Stimulated activated CD8-positive, alpha-beta memory T cell treated with anti-CD3 and anti-CD28 coated beads, Interleukin-7, amount 100 ng/mL, for 4 hours (primary cell): ENCODE measurements around the gene NOD2.

ENCODE experiments used
- DNase-seq, 2 donors: peaks; one replicate each; pipeline ENCODE4 v3.0.0-alpha.2; 2020; ENCODE audit warnings: low read depth in 2 of 2

NOD2 gene

DNA sequence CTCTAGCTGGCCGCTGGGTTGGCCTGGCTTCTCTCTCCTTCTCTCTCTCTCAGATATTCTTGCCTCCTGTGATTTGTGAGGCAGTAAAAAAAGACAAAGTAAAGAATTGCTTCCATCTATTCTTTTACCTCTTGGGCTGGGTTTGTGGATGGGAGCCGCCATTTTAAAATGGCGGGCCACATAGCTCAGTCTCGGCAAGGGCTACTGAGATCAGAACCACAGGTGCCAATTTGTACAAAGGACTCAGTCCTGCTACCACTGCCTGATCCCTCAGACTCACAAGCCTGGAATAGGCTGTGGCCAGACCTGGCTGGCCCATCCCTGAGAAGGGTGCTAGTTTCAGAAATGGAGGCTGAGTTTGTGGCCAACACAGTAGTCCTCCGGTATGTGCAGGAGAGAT, 24.1 kb downstream of the NOD2 start:
- no peak for DNase-seq

DNA sequence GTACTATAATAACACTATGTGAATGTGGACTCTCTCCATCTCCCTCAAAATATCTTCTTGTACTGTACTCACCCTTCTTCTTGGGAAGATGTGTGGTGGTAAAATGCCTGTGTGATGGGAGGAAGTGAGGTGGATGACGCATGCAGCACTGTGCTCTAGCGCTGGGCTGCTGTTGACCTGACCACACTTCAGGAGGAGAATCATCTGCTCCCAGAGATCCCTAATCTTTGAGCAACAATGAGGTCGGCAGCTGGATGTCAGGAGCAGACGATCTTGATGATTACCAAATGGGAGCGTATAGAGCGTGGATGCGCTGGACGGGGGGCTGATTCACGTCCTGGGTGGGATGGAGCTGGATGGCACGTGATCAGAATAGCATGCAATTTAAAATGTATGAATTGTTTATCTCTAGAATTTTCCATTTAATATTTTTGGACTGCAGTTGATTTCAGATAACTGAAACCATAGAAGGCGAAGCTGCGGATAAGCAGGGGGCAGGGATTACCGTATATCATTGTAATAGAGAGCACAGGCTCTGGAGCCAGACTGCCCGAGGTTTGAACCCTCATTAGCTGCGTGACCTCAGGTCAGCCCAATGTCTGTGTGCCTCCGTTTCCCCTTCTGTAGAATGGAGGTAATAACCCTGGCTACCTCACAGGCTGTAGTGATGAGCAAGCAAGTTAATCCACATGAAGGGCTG, 24.8 kb downstream of the NOD2 start:
- no peak for DNase-seq

DNA sequence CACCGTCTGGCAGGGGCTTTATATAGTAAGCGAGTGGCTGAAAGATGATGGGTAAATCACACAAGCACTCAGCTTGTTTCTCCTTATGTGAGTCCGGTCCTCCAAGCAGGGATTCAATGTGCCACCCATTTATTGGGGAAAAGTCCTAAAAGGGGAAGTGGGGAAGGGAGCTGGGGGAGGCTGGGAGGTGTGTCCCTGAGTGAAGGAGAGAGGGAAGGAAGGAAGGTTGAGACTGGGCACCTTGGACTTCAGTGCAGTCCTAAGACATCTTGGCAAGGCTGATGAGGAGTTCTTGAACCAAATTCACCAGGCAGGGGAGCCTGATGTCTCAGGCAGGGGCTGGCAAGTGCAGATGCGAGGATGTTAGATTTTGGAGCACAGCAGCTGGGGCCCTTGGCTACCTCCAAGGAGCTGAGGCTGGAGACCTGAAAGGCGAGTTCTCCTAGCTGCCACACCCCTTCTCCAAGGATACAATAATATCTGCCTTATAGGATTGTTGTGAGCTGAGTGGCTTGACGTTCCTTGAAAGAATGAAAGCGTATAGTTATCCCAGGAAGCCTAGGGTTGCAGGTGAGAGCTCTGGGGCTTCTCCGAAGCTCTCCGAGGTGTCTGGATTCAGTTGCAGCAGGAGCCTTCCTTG, 25.5 kb downstream of the NOD2 start:
- no peak for DNase-seq

DNA sequence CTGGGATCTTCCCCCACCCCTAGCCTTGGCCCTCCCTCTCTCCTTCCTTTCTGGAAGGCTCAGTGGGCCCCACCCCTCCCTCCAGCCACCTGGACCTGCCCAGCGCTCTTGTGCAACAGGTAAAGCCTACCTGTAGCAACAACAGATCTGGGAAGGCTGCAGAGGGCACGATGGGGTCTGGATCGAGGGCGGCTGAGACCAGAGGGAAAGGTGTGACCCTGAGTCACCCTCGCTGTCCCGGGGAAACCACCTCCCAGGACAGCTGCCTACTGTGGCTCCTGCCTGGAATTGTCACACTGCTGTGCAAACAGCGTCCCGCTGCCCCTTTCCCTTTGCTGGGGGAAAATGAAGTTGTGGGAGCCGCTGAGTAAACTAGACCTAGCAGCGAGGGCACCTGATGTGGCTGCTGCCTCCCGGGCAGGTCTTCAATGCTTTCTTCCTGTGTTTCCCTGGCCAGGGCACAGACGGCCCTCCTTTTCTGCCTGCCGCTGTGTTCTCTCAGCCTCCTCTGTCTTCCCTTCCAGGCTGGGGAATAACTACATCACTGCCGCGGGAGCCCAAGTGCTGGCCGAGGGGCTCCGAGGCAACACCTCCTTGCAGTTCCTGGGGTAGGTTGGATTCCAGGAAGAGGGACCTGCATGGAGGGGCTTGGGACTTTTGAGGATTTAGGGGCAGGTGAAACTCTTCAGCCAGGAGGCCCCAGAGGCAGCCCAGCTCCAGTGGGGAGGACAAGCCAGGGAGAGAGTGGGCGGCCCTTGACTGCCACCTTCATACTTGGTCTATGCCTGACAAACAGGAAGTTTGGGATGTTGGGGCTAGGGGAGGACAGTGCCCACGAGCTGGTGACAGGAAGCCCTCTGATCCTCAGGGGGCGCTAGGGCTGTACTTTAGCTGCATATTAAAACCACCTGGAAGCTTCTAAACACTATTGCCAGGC, 26.3 kb downstream of the NOD2 start:
- no peak for DNase-seq

DNA sequence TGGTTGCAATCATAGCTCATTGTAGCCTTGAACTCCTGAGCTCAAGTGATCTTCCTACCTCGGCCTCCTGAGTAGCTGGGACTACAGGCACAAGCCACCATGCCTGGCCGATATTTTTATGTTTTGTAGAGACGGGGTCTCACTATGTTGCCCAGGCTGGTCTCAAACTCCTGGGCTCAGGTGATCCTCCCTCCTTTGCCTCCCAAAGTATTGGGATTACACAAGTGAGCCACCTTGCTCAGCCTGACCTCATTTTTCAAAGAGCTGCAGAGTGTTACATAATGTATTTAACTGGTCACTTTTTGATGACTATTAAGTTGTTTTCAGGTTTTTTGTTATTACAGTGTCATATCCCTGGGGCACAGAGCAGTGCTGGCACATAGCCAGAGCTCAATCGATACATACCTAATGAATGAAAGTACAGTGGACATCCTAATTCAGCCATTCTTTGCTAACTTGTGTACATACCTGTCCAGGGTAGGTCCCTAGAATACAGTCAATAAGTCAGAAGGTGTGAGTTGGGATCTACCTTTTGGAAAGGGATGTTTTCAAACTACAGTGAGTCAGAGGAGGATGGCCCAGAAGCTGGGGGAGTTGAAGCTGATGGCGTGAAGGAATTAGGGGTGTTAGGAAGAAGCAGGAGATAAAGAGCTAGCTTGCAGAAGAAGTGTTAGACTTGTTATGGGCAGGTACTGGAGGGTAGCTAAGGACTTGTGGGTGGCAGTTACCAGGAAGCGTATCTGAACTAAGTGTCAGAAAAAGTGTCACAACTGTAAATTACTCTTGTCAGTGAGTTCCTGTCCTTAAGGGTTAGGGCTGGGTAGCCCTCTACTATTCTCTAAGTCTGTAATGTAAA, 28.4 kb downstream of the NOD2 start:
- no peak for DNase-seq

DNA sequence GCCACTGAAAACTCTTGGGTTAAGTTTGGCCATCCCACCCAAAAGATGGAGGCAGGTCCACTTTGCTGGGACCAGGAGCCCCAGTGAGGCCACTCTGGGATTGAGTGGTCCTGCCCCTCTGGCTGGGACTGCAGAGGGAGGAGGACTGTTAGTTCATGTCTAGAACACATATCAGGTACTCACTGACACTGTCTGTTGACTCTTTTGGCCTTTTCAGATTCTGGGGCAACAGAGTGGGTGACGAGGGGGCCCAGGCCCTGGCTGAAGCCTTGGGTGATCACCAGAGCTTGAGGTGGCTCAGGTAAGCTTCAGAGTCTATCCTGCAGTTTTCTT, 29.0 kb downstream of the NOD2 start:
- no peak for DNase-seq

DNA sequence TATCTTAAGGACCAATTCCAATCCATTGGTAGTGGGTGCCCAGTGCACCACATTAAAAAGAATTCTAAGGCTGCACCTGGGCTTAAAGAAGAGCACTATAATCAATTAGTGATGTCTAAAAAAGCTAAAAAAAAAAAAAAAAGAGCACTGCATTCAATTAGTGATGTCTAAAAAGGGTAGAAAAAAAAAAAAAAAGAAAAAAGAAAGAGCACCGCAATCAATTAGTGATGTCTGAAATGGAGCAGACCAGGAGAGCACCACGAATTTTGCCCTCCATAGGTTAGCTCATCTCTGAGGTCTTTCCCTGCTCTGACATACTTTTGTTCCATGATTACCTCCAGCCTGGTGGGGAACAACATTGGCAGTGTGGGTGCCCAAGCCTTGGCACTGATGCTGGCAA, 29.6 kb downstream of the NOD2 start:
- DNase-seq: no peak

DNA sequence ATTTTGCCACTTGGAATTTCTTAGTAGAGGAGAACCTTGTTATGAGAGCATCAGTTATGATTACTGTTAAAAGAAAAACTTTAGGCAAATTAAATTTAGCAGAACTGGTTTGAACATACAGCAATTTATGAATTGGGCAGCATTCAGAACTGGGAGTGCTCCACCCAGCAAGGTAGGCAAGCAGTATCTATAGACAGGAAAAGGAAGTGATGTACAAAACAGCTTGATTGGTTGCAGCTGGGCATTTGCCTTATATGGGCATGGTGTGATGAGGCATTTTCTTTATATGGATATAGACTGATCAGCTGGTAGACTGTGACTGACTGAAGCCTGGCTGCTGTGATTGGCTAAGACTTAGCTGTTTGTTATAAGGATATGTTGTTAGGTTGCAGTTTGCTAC, 30.9 kb downstream of the NOD2 start:
- DNase-seq: no peak

DNA sequence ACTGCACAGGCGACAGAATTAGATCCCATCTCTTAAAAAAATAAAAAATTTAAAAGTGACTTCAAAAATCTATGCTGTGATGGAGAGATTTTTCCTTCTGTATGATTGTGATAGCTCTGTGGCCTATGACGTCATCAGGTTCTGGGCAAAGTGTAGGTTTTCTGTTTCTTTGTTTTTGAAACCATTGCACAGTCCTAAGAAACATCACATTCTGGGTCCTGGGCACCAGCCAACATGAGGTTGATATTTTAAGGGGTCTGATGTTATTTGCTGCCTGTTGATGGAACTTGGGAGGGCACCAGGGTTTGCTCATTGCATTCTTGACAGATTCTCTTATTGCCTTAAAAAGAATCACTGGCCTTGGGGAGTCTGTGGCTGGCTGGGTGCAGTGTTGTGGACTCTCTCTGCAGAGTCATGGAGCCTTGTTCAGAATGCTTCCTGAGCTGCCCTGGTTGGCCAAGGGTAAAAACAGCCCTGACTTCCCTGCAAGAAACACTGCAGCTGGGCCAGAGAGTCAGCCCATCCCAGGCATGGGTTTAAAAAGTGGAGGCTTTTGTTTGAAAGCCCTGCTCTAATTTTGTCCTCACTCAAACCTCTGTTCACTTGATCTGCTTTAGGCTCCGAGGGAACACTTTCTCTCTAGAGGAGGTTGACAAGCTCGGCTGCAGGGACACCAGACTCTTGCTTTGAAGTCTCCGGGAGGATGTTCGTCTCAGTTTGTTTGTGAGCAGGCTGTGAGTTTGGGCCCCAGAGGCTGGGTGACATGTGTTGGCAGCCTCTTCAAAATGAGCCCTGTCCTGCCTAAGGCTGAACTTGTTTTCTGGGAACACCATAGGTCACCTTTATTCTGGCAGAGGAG, 38.0 kb downstream of the NOD2 start:
- DNase-seq: no peak

DNA sequence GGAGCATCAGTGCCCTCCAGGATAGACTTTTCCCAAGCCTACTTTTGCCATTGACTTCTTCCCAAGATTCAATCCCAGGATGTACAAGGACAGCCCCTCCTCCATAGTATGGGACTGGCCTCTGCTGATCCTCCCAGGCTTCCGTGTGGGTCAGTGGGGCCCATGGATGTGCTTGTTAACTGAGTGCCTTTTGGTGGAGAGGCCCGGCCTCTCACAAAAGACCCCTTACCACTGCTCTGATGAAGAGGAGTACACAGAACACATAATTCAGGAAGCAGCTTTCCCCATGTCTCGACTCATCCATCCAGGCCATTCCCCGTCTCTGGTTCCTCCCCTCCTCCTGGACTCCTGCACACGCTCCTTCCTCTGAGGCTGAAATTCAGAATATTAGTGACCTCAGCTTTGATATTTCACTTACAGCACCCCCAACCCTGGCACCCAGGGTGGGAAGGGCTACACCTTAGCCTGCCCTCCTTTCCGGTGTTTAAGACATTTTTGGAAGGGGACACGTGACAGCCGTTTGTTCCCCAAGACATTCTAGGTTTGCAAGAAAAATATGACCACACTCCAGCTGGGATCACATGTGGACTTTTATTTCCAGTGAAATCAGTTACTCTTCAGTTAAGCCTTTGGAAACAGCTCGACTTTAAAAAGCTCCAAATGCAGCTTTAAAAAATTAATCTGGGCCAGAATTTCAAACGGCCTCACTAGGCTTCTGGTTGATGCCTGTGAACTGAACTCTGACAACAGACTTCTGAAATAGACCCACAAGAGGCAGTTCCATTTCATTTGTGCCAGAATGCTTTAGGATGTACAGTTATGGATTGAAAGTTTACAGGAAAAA, 38.8 kb downstream of the NOD2 start:
- no peak for DNase-seq

DNA sequence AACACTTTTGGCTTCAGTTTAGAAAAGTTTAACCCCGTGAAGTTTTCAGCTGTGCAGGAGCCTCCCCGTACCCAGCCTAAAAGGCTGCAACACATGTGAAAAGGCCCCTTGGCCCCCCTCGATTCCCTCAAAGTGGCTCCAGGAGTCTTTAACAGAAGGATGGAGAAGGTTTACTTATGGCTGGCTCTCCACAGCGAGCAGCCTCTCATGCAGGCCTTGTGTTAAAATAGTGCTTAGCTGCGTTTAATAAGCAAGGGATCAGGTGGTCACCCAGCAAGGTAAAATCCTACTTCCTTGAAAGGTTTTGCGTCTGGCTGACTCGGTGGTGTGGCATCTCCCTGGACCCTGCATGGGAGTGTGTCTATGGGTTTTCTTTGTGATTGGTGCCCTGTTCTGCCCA, 40.1 kb downstream of the NOD2 start:
- DNase-seq: no peak

DNA sequence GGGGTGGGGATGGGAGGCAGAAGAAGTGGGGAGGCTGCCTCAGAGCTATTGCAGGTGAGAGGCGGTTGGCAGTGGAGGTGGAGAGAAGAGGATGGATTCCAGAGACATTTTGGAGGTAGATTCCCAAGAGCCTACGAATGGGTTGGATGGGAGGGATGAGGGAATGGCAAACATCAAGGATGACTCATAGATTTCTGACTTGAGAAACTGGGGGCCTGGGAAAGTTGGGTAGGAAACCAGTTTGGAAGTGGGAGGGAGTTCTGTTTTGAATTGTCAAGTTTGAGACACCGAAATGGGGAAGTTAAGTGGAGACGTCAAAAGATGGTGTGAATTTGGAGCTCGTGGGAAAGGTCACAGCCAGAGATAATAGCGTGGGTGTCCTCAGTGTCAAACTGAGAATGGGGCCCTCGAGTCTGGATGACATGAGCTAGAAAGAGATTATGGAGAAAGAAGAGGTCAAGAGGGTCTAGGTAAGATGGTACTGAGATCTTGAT, 42.3 kb downstream of the NOD2 start:
- no peak for DNase-seq

DNA sequence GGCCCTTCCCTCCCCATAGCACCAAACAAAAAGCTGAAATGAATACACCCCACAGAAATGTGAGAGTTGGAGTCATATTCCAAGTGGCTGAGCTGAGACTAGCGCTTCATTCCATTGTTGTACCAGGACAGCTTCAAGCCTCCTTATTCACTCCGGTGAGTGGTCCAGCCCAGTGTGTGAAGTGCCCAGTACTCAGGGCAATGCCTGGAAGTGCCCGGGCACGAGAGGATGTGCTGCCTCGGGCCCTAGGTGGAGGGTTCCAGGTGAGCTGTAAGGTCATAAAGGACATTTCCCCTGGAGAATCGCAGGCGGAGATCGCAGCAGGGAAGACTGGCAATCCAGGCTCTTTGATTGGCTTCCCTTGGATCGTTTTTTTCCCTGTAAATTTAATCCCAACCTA, 43.0 kb downstream of the NOD2 start:
- DNase-seq: no peak

DNA sequence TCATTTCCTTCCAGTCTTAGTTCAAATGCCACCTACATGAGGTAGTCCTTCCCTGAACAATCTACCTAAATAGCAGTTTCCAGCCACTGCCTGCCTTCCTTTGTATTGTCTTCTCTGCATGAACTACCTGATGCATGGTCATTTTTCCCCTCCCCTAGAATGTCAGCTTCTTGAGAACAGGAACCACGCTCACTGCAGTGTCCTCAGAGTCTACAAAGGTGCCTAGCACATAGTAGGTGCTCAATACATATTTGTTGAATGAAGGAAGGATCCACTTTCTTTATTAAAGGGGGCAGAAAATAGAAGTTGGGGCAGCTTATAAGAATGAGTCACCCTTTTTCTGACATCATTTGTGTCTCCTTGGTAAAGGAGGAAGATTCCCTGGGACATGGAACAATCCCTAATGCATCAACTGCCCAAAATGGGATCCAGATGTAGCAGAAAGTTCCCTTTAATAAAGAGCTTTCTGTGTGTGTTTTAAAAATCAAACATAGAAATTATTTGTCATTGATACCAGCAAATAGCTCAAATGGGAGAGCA, 44.1 kb downstream of the NOD2 start:
- DNase-seq: no peak

DNA sequence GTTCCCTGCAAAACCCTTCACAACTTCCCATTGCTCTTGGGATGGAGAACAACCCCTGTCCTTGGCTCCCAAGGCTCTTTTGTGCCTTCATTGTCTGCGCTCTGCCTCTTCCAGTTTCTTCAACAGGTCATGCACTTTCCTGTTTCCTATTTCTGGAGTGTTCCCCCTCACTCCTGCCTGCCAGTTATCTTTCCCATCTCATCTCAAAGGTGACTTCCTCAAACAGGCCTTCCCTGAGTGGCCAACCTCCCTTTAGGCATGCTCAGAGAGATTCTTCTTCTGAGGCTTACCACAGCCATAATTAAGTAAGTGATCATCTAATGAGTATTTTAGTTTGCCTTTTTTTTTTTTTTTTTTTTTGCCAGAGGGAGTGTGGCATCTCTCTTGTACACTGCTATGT, 45.6 kb downstream of the NOD2 start:
- DNase-seq: no peak

DNA sequence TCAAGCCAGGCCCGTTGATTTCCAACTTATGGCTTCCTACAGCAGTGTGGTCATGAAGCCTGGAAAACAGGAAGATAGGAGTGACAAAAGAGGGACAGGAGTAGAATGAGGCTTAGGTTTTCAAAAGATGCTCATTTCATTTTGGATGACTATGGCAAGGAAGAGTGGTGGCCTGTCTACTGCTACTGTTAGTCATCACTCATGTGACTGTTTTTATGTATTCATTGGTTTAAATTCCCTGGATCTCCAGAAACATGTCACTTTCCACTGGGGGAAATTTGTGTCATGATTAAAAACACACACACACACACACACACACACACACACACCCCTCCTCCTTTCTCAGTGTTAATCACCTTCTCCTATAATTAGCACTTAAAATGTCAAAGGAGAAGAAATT, 47.3 kb downstream of the NOD2 start:
- no peak for DNase-seq

DNA sequence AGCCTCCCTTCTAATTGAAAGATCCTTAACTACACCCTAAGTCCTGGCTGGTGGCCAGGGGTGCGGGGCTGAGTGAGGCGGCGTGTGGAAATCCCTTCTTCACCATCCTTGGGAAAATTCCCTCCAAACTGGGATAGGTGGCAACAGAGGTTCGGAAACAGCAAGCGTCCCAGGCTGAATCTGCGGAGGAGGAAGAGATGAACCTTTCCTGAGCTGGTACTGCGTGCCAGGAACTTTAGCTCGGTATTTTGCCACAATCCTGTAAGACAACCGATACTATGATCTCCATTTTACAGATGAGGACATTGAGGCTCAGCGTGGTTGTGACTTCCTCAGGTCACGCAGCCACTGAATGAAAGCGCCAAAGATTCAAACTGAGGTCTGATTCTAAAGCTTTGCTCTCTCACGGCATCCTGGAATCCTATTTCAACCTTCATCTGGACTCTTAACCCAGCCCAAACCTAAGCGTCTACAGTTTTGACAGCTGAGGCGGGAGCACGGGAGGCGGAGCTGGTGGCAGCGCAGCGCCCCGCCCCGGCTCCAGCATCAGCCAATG, 47.9 kb downstream of the NOD2 start:
- no peak for DNase-seq

DNA sequence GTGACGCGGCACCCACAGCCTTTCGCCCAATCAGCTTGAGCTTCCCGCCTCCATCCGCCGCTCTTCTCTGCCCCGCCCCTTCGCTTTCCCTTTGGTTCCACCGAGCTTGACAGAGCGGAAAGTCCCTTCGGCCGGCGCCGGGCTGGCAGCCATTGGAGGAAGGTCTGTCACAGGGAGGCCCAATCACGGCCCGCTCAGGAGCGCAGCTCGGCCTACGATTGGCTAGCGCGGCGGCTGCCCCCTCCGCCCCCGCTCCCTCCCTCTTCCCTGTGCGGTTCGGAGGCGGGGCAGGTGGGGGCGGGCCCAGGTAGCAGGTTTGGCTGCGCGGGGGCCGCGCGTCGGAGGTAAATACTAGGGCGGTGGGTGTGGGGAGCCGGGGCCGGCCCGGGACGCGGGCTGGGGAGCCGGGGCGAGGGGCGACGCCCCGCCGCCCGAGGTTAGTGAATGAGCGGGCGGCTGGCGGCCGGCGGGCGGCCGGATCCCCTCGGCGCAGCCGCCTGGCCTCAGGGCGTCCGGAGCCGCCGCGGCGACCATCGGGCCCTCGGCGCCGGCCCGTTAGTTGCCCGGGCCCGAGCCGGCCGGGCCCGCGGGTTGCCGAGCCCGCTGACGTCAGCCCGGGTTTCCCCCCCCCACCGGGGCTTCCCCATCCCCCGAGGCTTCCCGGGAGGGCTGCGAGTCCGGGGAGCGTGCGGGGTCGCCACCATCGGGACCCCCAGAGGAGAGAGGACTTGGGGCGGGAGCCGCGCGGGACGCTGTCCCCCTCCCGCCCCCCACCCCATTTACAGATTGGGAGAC, 48.6 kb downstream of the NOD2 start, which contains the start of gene CYLD:
Gene CYLD (plus strand): TSS at position 306 of the 795 bp plus-strand sequence. CDS start 7,613 bp downstream, outside the sequence.
- peak; percentile 100 for DNase-seq
